ENCODE results near the gene ITIH6.

ITIH6 gene

DNA sequence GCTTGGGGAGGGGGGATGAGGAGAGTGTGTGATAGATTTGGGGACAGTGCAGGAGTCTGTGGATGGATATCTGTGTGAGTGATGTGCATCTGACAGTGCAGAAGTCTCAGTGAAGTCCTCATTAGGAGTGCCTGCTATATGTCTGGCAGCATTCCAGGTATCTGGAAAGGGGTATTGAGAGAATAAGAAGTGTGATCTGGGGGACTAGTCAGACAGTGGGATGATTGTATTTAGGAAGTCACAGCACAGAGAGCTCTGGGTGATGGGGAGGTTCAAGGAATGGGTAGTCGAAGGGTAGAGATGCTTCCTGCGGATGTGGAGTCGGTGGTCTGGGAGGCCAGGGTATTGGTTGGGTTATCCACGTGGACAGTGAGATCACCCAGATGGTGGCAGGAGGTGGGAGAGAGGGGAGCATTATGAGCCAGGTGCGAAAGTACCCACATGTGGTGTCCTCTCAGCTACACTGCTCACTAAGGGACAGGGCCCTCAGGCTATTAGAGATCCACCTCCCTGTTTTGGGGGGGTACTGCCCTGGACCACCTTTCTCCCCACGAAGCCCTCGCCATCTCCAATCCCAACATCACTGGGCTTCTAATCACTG lies 19.3 kb upstream of the ITIH6 start:
- Histone ChIP-seq H3K9me3 (ENCODE audit: control insufficient read depth, insufficient read depth, low read length) (no peaks in the 10 kb centered on the region), H3K9me2 (replicated peaks; ENCODE audit: control insufficient read depth, low read length) (no peaks in the 10 kb centered on the region), H3K36me3 (ENCODE audit: control insufficient read depth, low read length) (peaks cover 5% of the 10 kb centered on the region), H3K79me2 (ENCODE audit: control insufficient read depth, low read length) (no peaks in the 10 kb centered on the region), H3K27ac (ENCODE audit: low read depth, low read length) (no peak overlapping the region), H3K4me1 (ENCODE audit: control insufficient read depth, low read length) (no peaks in the 10 kb centered on the region), H3K27me3 (ENCODE audit: control insufficient read depth, low read length) (no peaks in the 10 kb centered on the region), H3K4me2 (ENCODE audit: low read length) (no peak overlapping the region), H3F3A (ENCODE audit: control insufficient read depth, insufficient read depth) (no peaks in the 10 kb centered on the region), H4K20me1 (ENCODE audit: control insufficient read depth, insufficient read depth, low read depth, low read length) (no peaks in the 10 kb centered on the region), H3K4me3 (ENCODE audit: low read length) (no peak overlapping the region)
- no peak for TF ChIP-seq EZH2phosphoT487 (IDR thresholded peaks at IDR 0.05; ENCODE audit: borderline replicate concordance, low read length)
- TF ChIP-seq, protein P1, sequence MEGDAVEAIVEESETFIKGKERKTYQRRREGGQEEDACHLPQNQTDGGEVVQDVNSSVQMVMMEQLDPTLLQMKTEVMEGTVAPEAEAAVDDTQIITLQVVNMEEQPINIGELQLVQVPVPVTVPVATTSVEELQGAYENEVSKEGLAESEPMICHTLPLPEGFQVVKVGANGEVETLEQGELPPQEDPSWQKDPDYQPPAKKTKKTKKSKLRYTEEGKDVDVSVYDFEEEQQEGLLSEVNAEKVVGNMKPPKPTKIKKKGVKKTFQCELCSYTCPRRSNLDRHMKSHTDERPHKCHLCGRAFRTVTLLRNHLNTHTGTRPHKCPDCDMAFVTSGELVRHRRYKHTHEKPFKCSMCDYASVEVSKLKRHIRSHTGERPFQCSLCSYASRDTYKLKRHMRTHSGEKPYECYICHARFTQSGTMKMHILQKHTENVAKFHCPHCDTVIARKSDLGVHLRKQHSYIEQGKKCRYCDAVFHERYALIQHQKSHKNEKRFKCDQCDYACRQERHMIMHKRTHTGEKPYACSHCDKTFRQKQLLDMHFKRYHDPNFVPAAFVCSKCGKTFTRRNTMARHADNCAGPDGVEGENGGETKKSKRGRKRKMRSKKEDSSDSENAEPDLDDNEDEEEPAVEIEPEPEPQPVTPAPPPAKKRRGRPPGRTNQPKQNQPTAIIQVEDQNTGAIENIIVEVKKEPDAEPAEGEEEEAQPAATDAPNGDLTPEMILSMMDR (IDR thresholded peaks at IDR 0.05; ENCODE audit: low read depth, low read length, poor library complexity, severe bottlenecking), result no peak

GRCh38 chrX:54812306-54812705 lies 14.3 kb upstream of the ITIH6 start:
- H3K9me3 ChIP-seq (ENCODE audit: control insufficient read depth, insufficient read depth, low read length), result no peaks in the 10 kb centered on the region
- no peaks in the 10 kb centered on the region for H3K9me2 ChIP-seq (replicated peaks; ENCODE audit: control insufficient read depth, low read length)
- H3K79me2 ChIP-seq (ENCODE audit: control insufficient read depth, low read length), result peaks cover 6% of the 10 kb centered on the region
- H3K4me1 ChIP-seq (ENCODE audit: control insufficient read depth, low read length), result peaks cover 16% of the 10 kb centered on the region
- no peak overlapping the region for H3K27ac ChIP-seq (ENCODE audit: low read depth, low read length)
- H3K36me3 ChIP-seq (ENCODE audit: control insufficient read depth, low read length), result peaks cover 5% of the 10 kb centered on the region
- H3K27me3 ChIP-seq (ENCODE audit: control insufficient read depth, low read length), result peaks cover 5% of the 10 kb centered on the region; the same call in 1 of the 2 replicates
- TF ChIP-seq, protein P1 (IDR thresholded peaks at IDR 0.05; ENCODE audit: low read depth, low read length, poor library complexity, severe bottlenecking), result no peak
- no peak for TF ChIP-seq EZH2phosphoT487 (IDR thresholded peaks at IDR 0.05; ENCODE audit: borderline replicate concordance, low read length)
- H4K20me1 ChIP-seq (ENCODE audit: control insufficient read depth, insufficient read depth, low read depth, low read length), result no peaks in the 10 kb centered on the region
- no peak overlapping the region for H3K4me3 ChIP-seq (ENCODE audit: low read length)
- H3F3A ChIP-seq (ENCODE audit: control insufficient read depth, insufficient read depth), result no peaks in the 10 kb centered on the region
- no peak overlapping the region for H3K4me2 ChIP-seq (ENCODE audit: low read length)

- Histone ChIP-seq H3K9me3 (ENCODE audit: control insufficient read depth, insufficient read depth, low read length) (no peaks in the 10 kb centered on the region), H3K4me2 (ENCODE audit: low read length) (no peak overlapping the region), H3F3A (ENCODE audit: control insufficient read depth, insufficient read depth) (no peaks in the 10 kb centered on the region), H3K27me3 (ENCODE audit: control insufficient read depth, low read length) (peaks cover 5% of the 10 kb centered on the region; the same call in 1 of the 2 replicates), H3K27ac (ENCODE audit: low read depth, low read length) (no peak overlapping the region), H4K20me1 (ENCODE audit: control insufficient read depth, insufficient read depth, low read depth, low read length) (no peaks in the 10 kb centered on the region), H3K4me1 (ENCODE audit: control insufficient read depth, low read length) (peaks cover 16% of the 10 kb centered on the region), H3K79me2 (ENCODE audit: control insufficient read depth, low read length) (peaks cover 6% of the 10 kb centered on the region), H3K4me3 (ENCODE audit: low read length) (no peak overlapping the region), H3K9me2 (replicated peaks; ENCODE audit: control insufficient read depth, low read length) (no peaks in the 10 kb centered on the region), H3K36me3 (ENCODE audit: control insufficient read depth, low read length) (peaks cover 5% of the 10 kb centered on the region)
- no peak for TF ChIP-seq EZH2phosphoT487 (IDR thresholded peaks at IDR 0.05; ENCODE audit: borderline replicate concordance, low read length)
- TF ChIP-seq, protein P1 (IDR thresholded peaks at IDR 0.05; ENCODE audit: low read depth, low read length, poor library complexity, severe bottlenecking), result no peak
Measured at GRCh38 chrX:54811301-54811885, 13.3 kb upstream of the ITIH6 start.

All from DOHH2 (cell line).